ENCODE measurements around the gene SLC12A7. TPM values are rescaled to one million over a fixed set of nuclear protein-coding genes. Genes with fewer than 3 reads are reported as not detected.

The SLC12A7 gene
- polyA plus RNA-seq, 1 donor (not counting 4 experiments of a cell fraction or from before 2014, with no cell fraction given) = 1.5 TPM

GRCh38 chr5:1151316-1151715, 39.5 kb upstream of the SLC12A7 start:
- no peaks in the 10 kb centered on the region for H3K36me3 ChIP-seq (ENCODE audit: control insufficient read depth in 2 of 2, extremely low read depth in 1 of 2, insufficient read depth in 2 of 2, low read length in 2 of 2)
- dilution Hi-C loops (cut with MboI; ENCODE audit: extremely low pct_ligation_motif_present, low sequenced_read_pairs) = no loop called here
- FAIRE-seq (no peak), DNase-seq (ENCODE audit: low read depth, low spot score) (no peak)
- no peak for TF ChIP-seq CTCF (optimal IDR thresholded peaks at IDR 0.05 in 1 of 3, IDR thresholded peaks at IDR 0.05 in 1 of 3, conservative IDR thresholded peaks at IDR 0.05 in 1 of 3; ENCODE audit: extremely low read depth in 1 of 3, insufficient read depth in 2 of 3, low read length in 3 of 3)
- TF ChIP-seq EZH2 (IDR thresholded peaks at IDR 0.05; ENCODE audit: low read length) = no peak
- H3K9me1 ChIP-seq (ENCODE audit: control insufficient read depth, extremely low read depth, insufficient read depth, low read length) = no peaks in the 10 kb centered on the region
- H3K4me2 ChIP-seq (ENCODE audit: control insufficient read depth, extremely low read depth, insufficient read depth, low read depth, low read length) = no peak overlapping the region
- H4K20me1 ChIP-seq (ENCODE audit: control insufficient read depth, extremely low read depth, insufficient read depth, low read length) = no peaks in the 10 kb centered on the region
- peaks cover 39% of the 10 kb centered on the region for H3K27me3 ChIP-seq (ENCODE audit: control insufficient read depth, extremely low read depth, insufficient read depth, low read length)
- no peak overlapping the region for H2AFZ ChIP-seq (ENCODE audit: control insufficient read depth, low read length)
- no peaks in the 10 kb centered on the region for H3K4me1 ChIP-seq (ENCODE audit: control insufficient read depth, extremely low read depth, insufficient read depth, low read length)
- no peak overlapping the region for H3K4me3 ChIP-seq (ENCODE audit: control insufficient read depth in 2 of 3, extremely low read depth in 1 of 3, insufficient read depth in 2 of 3, low read depth in 1 of 3, low read length in 3 of 3)
- no peak overlapping the region for H3K27ac ChIP-seq (ENCODE audit: control insufficient read depth, insufficient read depth, low read length)
- no peaks in the 10 kb centered on the region for H3K79me2 ChIP-seq (ENCODE audit: control insufficient read depth, insufficient read depth, low read length)
- no peaks in the 10 kb centered on the region for H3K9me3 ChIP-seq (ENCODE audit: control insufficient read depth, low read depth, low read length)
- no peak overlapping the region for H3K9ac ChIP-seq (ENCODE audit: control insufficient read depth, extremely low read depth, insufficient read depth, low read length)

GRCh38 chr5:1150866-1151265, 39.0 kb upstream of the SLC12A7 start:
- Histone ChIP-seq H3K79me2 (ENCODE audit: control insufficient read depth, insufficient read depth, low read length) (no peaks in the 10 kb centered on the region), H3K4me3 (ENCODE audit: control insufficient read depth in 2 of 3, extremely low read depth in 1 of 3, insufficient read depth in 2 of 3, low read depth in 1 of 3, low read length in 3 of 3) (no peak overlapping the region), H3K9ac (ENCODE audit: control insufficient read depth, extremely low read depth, insufficient read depth, low read length) (no peak overlapping the region), H3K9me1 (ENCODE audit: control insufficient read depth, extremely low read depth, insufficient read depth, low read length) (no peaks in the 10 kb centered on the region), H3K27me3 (ENCODE audit: control insufficient read depth, extremely low read depth, insufficient read depth, low read length) (peaks cover 34% of the 10 kb centered on the region), H2AFZ (ENCODE audit: control insufficient read depth, low read length) (no peak overlapping the region), H3K4me1 (ENCODE audit: control insufficient read depth, extremely low read depth, insufficient read depth, low read length) (no peaks in the 10 kb centered on the region), H3K9me3 (ENCODE audit: control insufficient read depth, low read depth, low read length) (no peaks in the 10 kb centered on the region), H3K36me3 (ENCODE audit: control insufficient read depth in 2 of 2, extremely low read depth in 1 of 2, insufficient read depth in 2 of 2, low read length in 2 of 2) (no peaks in the 10 kb centered on the region), H4K20me1 (ENCODE audit: control insufficient read depth, extremely low read depth, insufficient read depth, low read length) (no peaks in the 10 kb centered on the region), H3K27ac (ENCODE audit: control insufficient read depth, insufficient read depth, low read length) (no peak overlapping the region), H3K4me2 (ENCODE audit: control insufficient read depth, extremely low read depth, insufficient read depth, low read depth, low read length) (no peak overlapping the region)
- FAIRE-seq (no peak), DNase-seq (ENCODE audit: low read depth, low spot score) (no peak)
- TF ChIP-seq EZH2 (IDR thresholded peaks at IDR 0.05; ENCODE audit: low read length) = no peak
- dilution Hi-C loops (cut with MboI; ENCODE audit: extremely low pct_ligation_motif_present, low sequenced_read_pairs) = no loop called here

Measured in keratinocyte (primary cell).